ENCODE results near the gene GP1BB.

Gene GP1BB

GRCh38 chr22:19766511-19767426, 43.4 kb downstream of the GP1BB start:
- no peak for DNase-seq (ENCODE audit: low spot score)

- no peak for DNase-seq (ENCODE audit: low spot score)
Observed at GRCh38 chr22:19767427-19768341, 44.3 kb downstream of the GP1BB start.

- DNase-seq (ENCODE audit: low spot score): no peak
Observed at GRCh38 chr22:19769393-19769715, 46.0 kb downstream of the GP1BB start.

- DNase-seq (ENCODE audit: low spot score): no peak
Observed at GRCh38 chr22:19770349-19771220, 47.2 kb downstream of the GP1BB start.

GRCh38 chr22:19772422-19772672, 49.0 kb downstream of the GP1BB start:
- DNase-seq (ENCODE audit: low spot score): no peak

- no peak for DNase-seq (ENCODE audit: low spot score)
Observed at GRCh38 chr22:19772673-19773469, 49.5 kb downstream of the GP1BB start.

GRCh38 chr22:19773470-19774040, 50.2 kb downstream of the GP1BB start:
- no peak for DNase-seq (ENCODE audit: low spot score)
